GM19035 (cell line): ENCODE results near the gene IL1RAPL2.

Source experiments
- ATAC-seq: cut with Tn5 transposase; IDR thresholded peaks from one replicate; pipeline ENCODE4 v1.9.1; 2021; ENCODE audit not compliant: unreplicated experiment

Gene IL1RAPL2

GRCh38 chrX:105260291-105261043 lies 694.5 kb downstream of the IL1RAPL2 start:
- ATAC-seq: no peak

- no peak for ATAC-seq
These were observed 697.2 kb downstream of the IL1RAPL2 start for GRCh38 chrX:105263171-105263570.

GRCh38 chrX:105263801-105264200 lies 697.8 kb downstream of the IL1RAPL2 start:
- ATAC-seq: no peak

GRCh38 chrX:105265093-105265492 lies 699.1 kb downstream of the IL1RAPL2 start:
- ATAC-seq: no peak

GRCh38 chrX:105266456-105266855 lies 700.5 kb downstream of the IL1RAPL2 start:
- no peak for ATAC-seq

GRCh38 chrX:105267167-105267566 lies 701.2 kb downstream of the IL1RAPL2 start:
- no peak for ATAC-seq

- no peak for ATAC-seq
These were observed 703.4 kb downstream of the IL1RAPL2 start for GRCh38 chrX:105269386-105269785.

GRCh38 chrX:105273326-105273725 lies 707.3 kb downstream of the IL1RAPL2 start:
- ATAC-seq: no peak

- ATAC-seq: no peak
These were observed 708.1 kb downstream of the IL1RAPL2 start for GRCh38 chrX:105274091-105274490.

- no peak for ATAC-seq
These were observed 711.1 kb downstream of the IL1RAPL2 start for GRCh38 chrX:105277132-105277531.

- ATAC-seq: no peak
These were observed 716.1 kb downstream of the IL1RAPL2 start for GRCh38 chrX:105282077-105282476.

- no peak for ATAC-seq
These were observed 731.0 kb downstream of the IL1RAPL2 start for GRCh38 chrX:105297041-105297440.

GRCh38 chrX:105299286-105299685 lies 733.3 kb downstream of the IL1RAPL2 start:
- ATAC-seq: no peak

- no peak for ATAC-seq
These were observed 736.2 kb downstream of the IL1RAPL2 start for GRCh38 chrX:105302246-105302645.

- no peak for ATAC-seq
These were observed 741.8 kb downstream of the IL1RAPL2 start for GRCh38 chrX:105307762-105308161.

- no peak for ATAC-seq
These were observed 747.6 kb downstream of the IL1RAPL2 start for GRCh38 chrX:105313596-105313995.

- ATAC-seq: no peak
These were observed 748.5 kb downstream of the IL1RAPL2 start for GRCh38 chrX:105314458-105314857.

GRCh38 chrX:105315248-105315647 lies 749.2 kb downstream of the IL1RAPL2 start:
- no peak for ATAC-seq

- ATAC-seq: no peak
These were observed 751.1 kb downstream of the IL1RAPL2 start for GRCh38 chrX:105317117-105317516.

- no peak for ATAC-seq
These were observed 757.9 kb downstream of the IL1RAPL2 start for GRCh38 chrX:105323928-105324327.

- ATAC-seq: no peak
These were observed 762.8 kb downstream of the IL1RAPL2 start for GRCh38 chrX:105328773-105329172.

GRCh38 chrX:105331244-105331643 lies 765.2 kb downstream of the IL1RAPL2 start:
- ATAC-seq: no peak

GRCh38 chrX:105347373-105347772 lies 781.4 kb downstream of the IL1RAPL2 start:
- no peak for ATAC-seq
